BE2C (cell line): ENCODE results near the gene CDC42BPA.

Experiments
- DNase-seq: peaks from one replicate; pipeline ENCODE4 v3.0.0-alpha.2; 2020
- H3K27me3 ChIP-seq: fragments of 250-450 bp; sonication (Bioruptor Pico); 2 replicates; pipeline ENCODE4 v1.5.1; 2020; ENCODE audit warnings: mild to moderate bottlenecking
- H3K36me3 ChIP-seq: fragments of 250-450 bp; sonication (Bioruptor Pico); 2 replicates; pipeline ENCODE4 v1.5.1; 2020; ENCODE audit warnings: mild to moderate bottlenecking
- H3K4me1 ChIP-seq: fragments of 250-450 bp; sonication (Bioruptor Pico); 2 replicates; pipeline ENCODE4 v1.5.1; 2020
- H3K4me3 ChIP-seq: 2 replicates; pipeline ENCODE4 v1.5.1; 2011; ENCODE audit warnings: low read depth, low read length
- H3K9me3 ChIP-seq: fragments of 250-450 bp; sonication (Bioruptor Pico); 2 replicates; pipeline ENCODE4 v1.5.1; 2020
- TF ChIP-seq, protein P1 (sequence below): IDR thresholded peaks from 2 replicates; pipeline ENCODE4 v1.5.1; 2012; ENCODE audit warnings: mild to moderate bottlenecking, low read depth, low read length

The CDC42BPA gene

GRCh38 chr1:227215863-227216510 lies 102.3 kb downstream of the CDC42BPA start:
- H3K27me3 ChIP-seq, result no peaks in the 10 kb centered on the region
- no peaks in the 10 kb centered on the region for H3K9me3 ChIP-seq
- no peak overlapping the region for H3K4me3 ChIP-seq
- no peaks in the 10 kb centered on the region for H3K4me1 ChIP-seq
- no peak for DNase-seq
- TF ChIP-seq, protein P1, sequence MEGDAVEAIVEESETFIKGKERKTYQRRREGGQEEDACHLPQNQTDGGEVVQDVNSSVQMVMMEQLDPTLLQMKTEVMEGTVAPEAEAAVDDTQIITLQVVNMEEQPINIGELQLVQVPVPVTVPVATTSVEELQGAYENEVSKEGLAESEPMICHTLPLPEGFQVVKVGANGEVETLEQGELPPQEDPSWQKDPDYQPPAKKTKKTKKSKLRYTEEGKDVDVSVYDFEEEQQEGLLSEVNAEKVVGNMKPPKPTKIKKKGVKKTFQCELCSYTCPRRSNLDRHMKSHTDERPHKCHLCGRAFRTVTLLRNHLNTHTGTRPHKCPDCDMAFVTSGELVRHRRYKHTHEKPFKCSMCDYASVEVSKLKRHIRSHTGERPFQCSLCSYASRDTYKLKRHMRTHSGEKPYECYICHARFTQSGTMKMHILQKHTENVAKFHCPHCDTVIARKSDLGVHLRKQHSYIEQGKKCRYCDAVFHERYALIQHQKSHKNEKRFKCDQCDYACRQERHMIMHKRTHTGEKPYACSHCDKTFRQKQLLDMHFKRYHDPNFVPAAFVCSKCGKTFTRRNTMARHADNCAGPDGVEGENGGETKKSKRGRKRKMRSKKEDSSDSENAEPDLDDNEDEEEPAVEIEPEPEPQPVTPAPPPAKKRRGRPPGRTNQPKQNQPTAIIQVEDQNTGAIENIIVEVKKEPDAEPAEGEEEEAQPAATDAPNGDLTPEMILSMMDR, result no peak
- H3K36me3 ChIP-seq, result no peaks in the 10 kb centered on the region

DNA sequence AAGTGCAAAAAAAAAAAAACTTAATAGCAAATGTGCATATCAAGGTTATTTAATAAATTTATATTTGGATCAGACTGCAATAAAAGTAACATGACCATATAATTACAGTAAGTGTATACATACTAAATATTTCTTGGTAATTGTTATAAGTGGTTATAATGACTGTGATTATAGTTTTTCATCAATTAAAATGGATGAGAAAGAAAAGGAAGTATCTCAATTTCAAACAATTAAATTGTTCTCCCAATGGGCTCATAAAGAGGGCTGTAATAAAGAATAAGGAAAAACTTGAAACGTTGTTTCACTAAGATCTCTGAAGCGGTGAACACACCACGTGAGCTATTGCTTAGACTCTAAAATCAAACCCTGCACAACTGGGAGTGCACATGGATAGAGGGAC lies 104.1 kb downstream of the CDC42BPA start:
- Histone ChIP-seq H3K4me1 (no peaks in the 10 kb centered on the region), H3K9me3 (no peaks in the 10 kb centered on the region), H3K4me3 (no peak overlapping the region), H3K27me3 (no peaks in the 10 kb centered on the region), H3K36me3 (no peaks in the 10 kb centered on the region)
- no peak for DNase-seq
- TF ChIP-seq, protein P1, result no peak

DNA sequence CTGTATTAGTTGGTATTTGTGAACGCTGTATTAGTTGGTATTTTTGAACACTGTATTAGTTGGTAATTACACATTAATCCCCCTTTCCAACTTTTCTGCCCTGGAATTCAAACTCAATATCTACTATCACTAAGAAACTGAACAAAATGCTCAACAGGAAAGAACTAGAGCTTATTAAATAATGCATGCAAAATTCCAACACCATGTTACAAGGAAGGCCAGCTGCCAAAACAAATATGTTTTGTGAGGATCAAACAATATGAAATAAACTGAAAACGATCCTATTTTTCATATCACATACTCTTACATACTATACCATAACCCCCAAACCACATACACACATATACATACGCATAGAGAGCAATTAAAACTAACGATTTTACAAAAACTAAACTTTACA lies 104.9 kb downstream of the CDC42BPA start:
- no peaks in the 10 kb centered on the region for H3K27me3 ChIP-seq
- H3K4me3 ChIP-seq, result no peak overlapping the region
- H3K36me3 ChIP-seq, result no peaks in the 10 kb centered on the region
- H3K9me3 ChIP-seq, result no peaks in the 10 kb centered on the region
- TF ChIP-seq, protein P1, result no peak
- DNase-seq, result no peak
- H3K4me1 ChIP-seq, result no peaks in the 10 kb centered on the region

DNA sequence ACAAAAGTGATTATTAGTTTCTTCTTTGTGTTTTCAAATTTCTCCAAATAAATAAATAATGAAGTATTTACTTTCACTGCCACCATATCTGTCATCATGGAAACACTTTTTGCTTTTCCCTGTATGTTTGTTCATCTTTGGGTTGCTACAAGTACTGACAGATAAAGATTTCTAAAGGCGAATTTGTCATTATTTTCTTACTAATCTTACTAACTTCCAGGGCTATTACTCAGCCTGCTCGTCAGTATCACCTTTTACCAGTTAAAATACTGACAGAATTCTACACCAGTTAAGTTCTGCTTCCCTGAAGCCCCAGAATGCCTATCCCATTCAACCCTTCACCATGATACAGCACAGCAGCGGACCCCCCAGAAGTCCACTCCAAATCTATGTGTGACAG lies 106.1 kb downstream of the CDC42BPA start:
- DNase-seq, result no peak
- Histone ChIP-seq H3K9me3 (no peaks in the 10 kb centered on the region), H3K27me3 (no peaks in the 10 kb centered on the region), H3K4me1 (no peaks in the 10 kb centered on the region), H3K4me3 (no peak overlapping the region), H3K36me3 (no peaks in the 10 kb centered on the region)
- TF ChIP-seq, protein P1, result no peak

GRCh38 chr1:227210604-227211003 lies 107.7 kb downstream of the CDC42BPA start:
- DNase-seq, result no peak
- H3K9me3 ChIP-seq, result no peaks in the 10 kb centered on the region
- no peaks in the 10 kb centered on the region for H3K27me3 ChIP-seq
- no peak overlapping the region for H3K4me3 ChIP-seq
- TF ChIP-seq, protein P1, result no peak
- no peaks in the 10 kb centered on the region for H3K4me1 ChIP-seq
- no peaks in the 10 kb centered on the region for H3K36me3 ChIP-seq

- Histone ChIP-seq H3K27me3 (no peaks in the 10 kb centered on the region), H3K4me3 (no peak overlapping the region), H3K4me1 (no peaks in the 10 kb centered on the region), H3K9me3 (no peaks in the 10 kb centered on the region), H3K36me3 (peaks cover 4% of the 10 kb centered on the region)
- TF ChIP-seq, protein P1, result no peak
- no peak for DNase-seq
These were observed 121.2 kb downstream of the CDC42BPA start for GRCh38 chr1:227197064-227197463.
